ENCODE measurements around the gene DCLK1.

Gene DCLK1

DNA sequence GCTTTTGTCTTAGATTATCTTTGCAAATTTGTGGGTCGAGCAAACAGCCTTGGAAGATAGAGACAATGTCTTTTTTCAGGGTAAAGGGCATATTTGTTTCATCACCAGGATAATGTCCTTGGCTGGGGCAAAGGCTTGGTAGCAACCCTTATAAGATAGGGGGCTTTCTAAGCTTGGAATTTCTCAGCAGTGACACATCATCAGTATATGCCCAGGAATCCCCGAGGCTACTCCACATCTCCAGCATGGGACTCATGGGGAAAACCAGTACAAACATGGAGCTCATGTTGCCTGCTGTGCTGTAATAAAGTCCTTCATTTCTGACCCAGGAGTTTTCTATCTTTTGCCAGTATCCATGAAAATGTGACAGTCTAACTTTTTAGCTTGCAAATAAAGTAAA lies 77.1 kb downstream of the DCLK1 start:
- in situ Hi-C loops (cut with HindIII; ENCODE audit: low sequenced_read_pairs) = no loop called here

DNA sequence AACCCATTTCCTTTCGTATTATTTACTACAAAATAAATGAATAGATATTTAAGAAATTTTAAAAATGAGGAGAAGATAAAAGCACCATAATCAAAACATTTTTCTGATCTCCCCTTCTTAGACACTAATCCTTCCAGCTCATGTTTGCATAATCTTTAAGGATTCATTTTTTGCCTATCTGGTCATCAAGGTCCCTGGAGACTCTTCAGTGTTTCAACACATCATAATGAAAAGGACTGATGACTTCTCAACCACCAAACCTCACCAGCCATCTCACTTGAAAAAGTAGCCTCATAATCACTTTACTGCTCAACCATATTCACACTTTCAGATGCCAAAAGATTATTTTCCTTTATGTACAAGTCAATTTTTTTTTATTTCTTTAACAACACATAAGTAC lies 80.1 kb downstream of the DCLK1 start:
- in situ Hi-C loops (cut with HindIII; ENCODE audit: low sequenced_read_pairs) = no loop called here

DNA sequence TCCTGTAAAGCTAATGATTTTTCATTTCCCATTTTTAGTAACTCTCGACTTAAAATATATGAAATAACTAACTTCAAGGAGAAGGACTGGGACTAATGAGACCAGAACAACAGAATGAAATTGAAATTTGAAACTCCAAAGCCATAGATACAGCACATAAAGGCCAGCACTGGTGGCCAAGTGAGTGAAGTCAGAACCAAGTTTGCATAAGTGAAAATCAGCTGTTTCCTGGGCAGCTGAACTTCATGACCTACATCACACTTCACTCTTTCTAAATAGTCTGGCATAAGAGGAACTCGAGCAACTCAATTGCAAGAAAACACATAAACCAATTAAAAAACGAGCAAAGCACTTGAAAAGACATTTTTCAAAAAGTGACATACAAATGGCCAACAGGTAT lies 84.5 kb downstream of the DCLK1 start:
- in situ Hi-C loops (cut with HindIII; ENCODE audit: low sequenced_read_pairs) = no loop called here

DNA sequence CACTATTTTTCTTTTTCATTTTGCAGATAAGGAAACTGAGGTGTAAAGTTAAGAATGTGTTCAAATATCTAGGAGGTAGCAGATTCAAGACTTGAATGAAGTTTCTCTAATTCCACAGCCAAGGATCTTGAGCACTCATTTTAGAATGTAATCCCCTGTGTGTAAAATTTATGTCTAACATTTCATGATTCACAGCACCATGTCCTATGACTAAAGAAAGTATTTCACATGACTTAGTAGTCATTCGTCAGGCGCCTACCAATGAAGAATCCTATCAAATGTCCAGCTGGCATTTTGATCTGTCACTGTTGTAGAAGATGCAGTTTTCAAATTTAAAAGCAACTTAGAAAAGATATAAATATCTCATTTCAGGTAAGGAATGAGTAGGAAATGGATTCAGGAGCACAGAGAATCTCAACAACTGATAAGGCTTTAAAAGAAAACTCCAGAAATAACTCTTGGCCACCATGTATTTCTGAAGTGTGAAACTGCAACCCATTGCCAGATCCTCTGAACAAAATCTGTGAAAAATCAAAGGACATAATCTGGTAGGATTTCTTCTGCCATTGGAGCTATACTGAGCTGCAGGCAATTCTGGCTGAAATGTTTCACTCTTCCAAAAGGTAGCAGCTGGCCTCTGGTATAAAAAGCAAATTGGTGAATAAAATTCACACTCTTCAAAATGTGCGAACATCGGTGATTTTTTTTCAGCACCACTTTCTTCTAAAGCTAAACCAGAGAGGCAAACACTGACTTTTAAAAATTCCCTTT lies 92.2 kb downstream of the DCLK1 start:
- in situ Hi-C loops (cut with HindIII; ENCODE audit: low sequenced_read_pairs) = no loop called here

DNA sequence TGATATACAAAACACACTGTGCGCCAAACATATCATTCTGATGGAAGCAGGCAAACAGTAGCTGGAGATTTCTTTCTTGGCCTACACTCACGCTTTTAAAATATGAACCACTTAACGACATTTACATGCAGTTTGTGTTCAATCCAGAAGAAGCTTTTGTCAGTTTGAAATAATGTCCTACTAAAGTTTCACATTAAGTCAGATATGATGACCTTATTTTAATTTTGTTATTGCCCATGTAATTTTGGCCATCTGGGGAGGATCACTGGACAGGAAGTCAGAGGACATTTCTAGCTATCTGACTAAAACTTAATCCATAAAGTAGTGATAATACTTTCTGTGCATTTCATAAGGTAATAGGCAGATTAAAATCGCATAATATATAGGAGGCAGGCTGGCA lies 98.1 kb downstream of the DCLK1 start:
- in situ Hi-C loops (cut with HindIII; ENCODE audit: low sequenced_read_pairs) = no loop called here

DNA sequence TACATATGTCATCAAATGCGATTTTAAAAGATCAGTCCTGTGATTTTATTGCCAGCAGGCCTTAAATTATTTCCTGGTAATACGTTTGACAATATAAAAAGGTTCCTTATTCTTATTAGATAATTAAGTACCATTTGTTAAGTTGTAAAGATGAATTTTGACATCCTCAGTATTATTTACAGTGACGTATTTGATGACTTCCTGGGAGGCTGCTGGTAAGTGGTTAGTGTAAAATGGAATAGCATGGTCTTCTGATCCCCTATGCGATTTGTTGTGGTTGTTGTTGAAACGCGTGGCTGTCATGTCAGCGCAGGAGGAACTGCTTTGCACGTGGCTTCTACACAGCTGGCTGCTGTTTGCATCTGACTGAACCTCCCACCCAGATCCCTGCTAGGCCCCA lies 99.7 kb downstream of the DCLK1 start:
- in situ Hi-C loops (cut with HindIII; ENCODE audit: low sequenced_read_pairs) = no loop called here

DNA sequence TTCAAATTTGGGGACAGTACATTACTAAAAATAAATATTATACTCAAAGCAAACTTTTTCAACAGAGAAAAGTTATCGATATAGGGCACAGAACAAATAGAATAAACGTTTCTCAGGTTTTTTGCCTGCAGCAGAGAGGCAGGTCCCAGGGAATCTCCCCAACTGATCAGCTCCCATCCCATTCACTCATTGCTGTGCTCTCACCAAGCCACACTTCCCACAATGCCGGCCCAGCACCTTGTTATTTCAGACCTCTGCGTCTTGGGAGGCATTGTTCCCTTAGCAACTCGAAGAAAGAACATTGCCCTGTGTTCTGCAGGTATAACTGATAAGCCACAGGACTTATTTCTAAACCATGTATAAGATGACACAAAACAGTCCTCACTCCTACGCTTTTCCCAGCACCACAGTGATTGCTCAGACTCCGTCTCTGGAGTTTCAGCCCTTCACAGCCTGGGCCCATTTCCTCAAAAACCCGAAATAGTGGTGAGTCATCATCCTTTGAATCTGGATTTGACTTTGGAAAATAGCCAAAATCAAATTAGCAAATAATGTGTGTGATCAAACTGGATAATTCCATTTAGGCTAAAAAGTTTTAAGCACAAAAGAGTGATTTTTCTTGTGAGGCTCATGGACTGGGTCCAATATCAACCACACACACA lies 100.4 kb downstream of the DCLK1 start:
- in situ Hi-C loops (cut with HindIII; ENCODE audit: low sequenced_read_pairs) = no loop called here

DNA sequence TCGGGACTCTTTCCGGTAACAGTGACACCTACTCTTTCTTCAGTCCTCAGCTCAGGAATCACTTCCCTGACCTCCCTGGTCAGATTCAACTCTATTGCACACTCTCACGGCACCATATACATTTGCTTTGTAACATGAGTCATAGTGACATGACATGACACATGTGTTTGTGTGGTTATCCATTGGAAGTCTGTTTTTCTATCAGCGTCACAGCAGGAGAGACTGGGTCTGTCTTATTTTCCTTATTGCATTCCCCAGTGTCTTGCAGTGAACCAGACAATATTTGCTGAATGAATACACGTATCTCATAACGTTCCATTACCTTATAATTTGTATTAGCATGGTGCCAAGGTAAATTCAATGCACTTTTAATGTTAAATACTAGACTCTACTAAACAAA lies 102.0 kb downstream of the DCLK1 start:
- in situ Hi-C loops (cut with HindIII; ENCODE audit: low sequenced_read_pairs) = no loop called here

DNA sequence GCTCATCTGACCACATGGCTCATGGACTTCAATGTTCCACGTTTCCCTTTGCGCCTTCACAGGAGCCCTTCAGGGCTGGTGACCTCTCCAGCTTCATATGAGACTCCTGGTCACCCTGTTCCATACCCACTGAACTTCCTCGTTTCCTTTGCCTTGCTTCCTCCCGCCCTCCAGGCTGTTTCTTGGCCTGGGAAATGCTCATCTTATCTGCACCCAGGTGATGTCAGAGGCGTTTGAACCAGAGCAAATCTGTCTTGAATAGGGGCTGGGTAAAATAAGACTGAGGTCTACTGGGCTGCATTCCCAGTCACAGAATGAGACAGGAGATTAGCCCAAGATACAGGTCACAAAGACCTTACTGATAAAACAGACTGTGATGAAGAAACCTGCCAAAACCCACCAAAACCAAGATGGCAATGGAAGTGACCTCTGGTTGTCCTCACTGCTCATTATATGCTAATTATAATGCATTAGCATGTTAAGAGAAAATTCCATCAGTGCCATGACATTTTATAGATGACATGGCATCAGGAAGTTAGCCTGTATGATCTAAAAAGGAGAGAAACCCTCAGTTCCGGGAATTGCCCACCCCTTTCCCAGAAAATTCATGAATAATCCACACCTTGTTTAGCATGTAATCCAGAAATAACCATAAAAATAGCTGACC lies 102.7 kb downstream of the DCLK1 start:
- in situ Hi-C loops (cut with HindIII; ENCODE audit: low sequenced_read_pairs) = no loop called here

DNA sequence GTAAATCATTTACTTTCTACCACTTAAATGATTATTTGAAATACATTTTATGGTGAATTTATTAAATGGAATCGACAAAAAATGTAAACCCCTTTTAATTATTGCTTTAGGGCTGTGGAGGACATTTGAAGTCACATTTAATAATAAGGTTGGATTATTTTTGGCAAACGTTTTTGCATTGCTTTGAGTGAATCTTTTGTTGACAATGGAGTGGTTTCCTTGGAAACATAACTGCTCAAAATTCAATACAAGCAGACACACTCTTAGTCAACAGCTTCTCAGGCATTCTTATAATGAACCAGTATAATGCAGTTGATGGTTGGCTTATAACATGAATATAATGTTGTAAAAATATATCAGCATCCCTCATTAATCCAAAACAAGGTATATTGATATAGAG lies 104.7 kb downstream of the DCLK1 start:
- in situ Hi-C loops (cut with HindIII; ENCODE audit: low sequenced_read_pairs) = no loop called here

DNA sequence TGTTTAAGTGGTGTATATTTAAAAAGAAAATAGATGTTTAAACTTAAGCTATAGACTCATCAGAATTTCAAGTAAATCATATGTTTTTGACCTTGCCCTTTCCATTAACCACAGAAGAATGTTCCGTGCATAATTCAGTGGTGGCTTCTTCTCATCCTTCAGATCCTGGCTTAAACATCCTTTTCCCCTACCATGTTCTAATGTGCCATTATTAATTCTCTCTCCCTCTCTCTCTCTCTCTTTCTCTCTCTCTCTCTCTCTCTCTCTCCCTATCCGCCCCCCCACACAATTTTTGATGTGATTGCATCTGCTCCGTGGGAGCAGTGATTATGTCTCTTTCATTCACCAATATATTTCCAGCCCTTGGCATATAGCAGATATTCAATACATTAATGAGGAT lies 116.4 kb downstream of the DCLK1 start:
- in situ Hi-C loops (cut with HindIII; ENCODE audit: low sequenced_read_pairs) = no loop called here

DNA sequence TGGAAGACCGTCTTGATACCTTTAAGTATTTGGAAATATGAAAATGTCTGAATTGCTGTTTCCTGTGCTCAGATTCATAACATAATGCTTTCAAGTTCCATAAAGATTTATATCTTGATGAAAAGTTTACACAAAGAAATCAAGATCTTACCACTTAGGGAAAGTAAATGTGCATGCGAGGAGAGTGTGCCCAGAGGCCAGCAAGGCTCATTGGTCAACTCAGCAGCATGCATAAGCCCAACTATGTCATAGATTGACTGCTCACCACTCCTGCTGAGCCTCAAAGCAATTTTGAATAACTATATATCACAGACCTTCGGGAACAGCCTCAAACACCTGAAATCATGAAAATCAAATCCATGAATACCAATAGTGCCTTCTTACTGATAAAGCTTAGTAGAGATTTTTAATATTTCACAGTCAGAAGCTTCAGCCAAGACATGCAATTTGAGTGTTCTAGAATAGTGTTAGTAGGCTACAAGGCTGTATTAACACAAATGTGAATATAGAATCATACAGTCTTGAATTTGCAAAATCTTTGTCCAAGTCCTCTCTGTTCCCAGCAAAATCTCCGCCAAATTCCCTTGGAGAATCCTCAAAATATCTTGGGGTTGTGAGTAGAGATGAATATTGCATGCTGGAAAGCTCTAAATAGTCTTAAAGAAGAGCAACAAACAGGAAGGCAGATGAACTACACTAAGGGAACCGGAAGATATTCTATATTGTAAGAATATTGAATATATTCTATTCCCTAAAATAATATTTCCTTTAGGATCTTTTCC lies 124.1 kb downstream of the DCLK1 start:
- in situ Hi-C loops (cut with HindIII; ENCODE audit: low sequenced_read_pairs) = no loop called here

DNA sequence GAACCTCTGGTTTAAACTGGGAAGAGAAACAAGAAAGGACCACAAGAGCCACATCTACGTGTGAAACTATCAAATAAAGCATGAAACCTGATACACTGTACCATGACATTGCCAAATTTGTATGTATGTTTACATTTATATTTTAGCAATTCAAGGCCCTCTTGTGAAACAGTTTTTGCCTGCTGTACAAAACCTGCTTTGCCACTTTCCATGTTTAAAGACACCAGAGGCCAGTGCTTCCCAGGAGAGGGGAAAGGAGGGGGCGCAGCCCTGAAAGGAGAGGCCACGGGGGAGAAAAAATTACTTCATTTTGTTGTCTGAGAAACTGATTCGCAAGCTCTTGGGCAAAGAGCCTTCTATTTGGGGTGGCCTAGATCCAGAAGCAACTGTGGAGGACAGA lies 124.8 kb downstream of the DCLK1 start:
- in situ Hi-C loops (cut with HindIII; ENCODE audit: low sequenced_read_pairs) = no loop called here

DNA sequence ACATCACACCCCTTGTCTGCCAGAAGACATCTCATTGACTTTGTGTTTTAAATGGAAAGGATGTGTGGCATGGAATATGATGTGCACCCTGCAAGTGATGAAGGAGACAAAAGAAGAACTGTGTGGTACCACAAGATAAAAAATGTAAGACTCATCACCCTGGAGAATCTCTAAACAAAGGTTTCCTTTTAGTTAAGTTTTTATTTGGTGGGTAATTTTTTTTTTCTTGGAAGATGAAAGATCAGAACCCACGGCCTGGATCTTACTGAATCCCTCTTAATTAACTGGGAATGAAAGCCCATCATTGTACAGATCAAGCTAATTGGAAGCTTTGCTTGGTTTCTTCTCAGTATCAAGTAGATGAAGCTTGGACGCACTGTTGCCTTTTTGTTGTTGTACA lies 129.6 kb downstream of the DCLK1 start:
- in situ Hi-C loops (cut with HindIII; ENCODE audit: low sequenced_read_pairs) = no loop called here

DNA sequence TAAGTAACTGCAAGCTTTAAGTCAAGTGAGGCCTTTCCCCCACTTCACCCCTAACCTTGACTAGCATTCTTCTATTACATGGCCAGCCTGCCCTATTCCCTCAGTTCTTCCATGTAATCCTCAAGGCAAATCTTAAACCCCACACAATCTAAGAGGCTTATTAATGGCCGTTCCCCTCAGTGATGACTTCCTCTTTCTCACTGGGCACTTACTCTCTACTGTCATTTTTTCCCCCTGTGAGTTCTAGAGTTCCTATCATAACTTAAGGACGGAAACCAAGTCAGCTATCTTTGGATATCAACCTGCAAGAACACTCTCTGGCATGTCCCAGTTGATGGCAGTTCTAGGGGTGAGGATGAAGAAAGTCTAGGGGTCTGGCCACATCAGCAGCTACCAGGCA lies 131.2 kb downstream of the DCLK1 start:
- in situ Hi-C loops (cut with HindIII; ENCODE audit: low sequenced_read_pairs) = no loop called here

DNA sequence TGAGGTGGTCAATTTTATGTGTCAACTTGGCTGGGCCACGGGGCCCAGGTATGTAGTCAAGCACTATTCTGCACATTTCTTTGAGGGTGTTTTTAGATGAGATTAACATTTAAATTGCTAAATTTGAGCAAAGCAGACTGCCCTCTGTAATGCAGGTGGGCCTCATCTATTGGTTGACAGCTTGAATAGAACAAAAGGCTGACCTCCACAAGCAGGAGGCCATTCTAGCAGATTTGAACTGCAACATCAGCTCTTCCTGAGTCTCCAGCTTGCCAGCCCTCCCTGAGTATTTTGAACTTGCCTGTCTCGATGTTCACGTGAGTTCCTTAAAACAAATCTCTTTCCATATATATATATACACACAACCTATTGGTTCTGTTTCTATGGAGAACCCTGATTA lies 134.8 kb downstream of the DCLK1 start:
- in situ Hi-C loops (cut with HindIII; ENCODE audit: low sequenced_read_pairs) = loop anchor here (25.0 kb wide), 2 partner anchors 416 to 741 kb away; no protein-coding TSS in a partner anchor

DNA sequence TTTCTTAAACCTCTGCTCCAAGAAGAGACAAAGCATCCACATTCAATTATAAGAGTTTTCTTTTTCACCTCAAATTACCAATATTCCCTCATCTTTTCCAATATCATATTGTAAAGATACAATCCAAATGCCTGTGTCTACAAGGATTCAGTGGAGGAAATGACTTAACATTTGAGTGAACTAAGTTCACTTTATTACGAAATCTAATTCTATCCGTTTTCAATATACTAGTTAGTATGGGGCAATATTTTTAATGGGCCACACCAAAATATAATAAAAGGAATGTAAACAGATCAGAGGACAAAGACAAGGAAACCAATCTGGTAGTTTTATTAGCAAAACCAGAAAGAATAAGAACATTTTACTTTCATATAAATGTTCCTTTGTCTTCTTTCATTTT lies 136.0 kb downstream of the DCLK1 start:
- in situ Hi-C loops (cut with HindIII; ENCODE audit: low sequenced_read_pairs) = loop anchor here (25.0 kb wide), 2 partner anchors 417 to 742 kb away; no protein-coding TSS in a partner anchor

DNA sequence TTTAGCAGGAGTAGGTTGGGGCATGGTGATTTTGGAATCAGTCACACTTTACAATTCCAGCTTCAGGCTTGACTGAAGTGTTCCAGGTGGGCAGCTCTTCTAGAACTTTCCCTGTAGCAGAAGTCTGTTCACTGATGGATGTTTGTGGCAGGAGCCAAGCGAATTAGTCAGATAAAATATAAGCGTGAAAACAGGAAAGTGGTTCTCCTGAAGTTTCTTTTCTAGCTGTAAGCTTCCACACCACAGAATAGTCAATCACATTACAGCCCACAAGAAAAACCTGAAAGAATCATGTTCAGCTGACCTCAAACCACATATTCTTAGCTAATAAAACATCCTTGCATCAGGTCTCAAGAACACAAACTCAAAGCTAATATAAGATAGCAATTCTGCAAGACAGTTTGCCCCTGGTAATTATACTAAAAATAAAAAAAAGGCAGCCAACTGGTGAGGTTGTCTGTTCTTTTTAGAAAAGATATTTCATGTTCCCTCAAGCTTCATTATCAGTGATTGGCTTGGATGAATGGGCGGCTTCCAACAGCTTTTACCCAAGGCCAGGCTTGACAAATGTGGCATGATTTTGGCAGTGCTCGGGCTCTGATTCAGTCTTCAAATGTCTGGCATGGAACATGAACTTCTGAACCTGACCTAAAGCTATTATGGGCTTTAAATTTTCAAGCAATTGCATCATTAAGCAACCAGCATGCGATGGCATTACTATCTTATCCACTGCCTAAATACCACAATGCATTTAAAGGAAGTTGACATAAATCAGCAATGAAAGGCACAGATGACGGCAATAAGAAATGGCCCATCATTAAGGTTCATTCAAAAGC lies 136.8 kb downstream of the DCLK1 start:
- in situ Hi-C loops (cut with HindIII; ENCODE audit: low sequenced_read_pairs) = loop anchor here (25.0 kb wide), 2 partner anchors 418 to 743 kb away; no protein-coding TSS in a partner anchor

DNA sequence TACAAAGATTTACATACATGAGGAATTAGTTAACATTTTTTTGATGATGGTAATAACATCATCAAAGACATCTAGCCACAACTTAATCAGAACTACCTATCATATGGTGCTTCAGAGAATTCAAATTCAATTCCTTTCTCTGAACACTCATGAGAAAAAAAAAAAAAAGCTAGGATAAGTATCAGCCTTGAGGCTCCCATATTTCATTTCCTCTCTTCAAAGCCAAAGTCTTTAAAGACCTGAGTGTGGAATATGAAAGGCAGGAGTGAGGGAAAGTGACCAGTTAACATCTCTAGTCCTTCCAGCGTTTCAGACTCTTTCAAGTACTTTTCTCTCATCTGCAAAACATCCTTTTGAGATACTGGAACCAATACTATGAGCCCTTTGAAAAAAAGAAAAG lies 137.5 kb downstream of the DCLK1 start:
- in situ Hi-C loops (cut with HindIII; ENCODE audit: low sequenced_read_pairs) = loop anchor here (25.0 kb wide), 2 partner anchors 419 to 744 kb away; no protein-coding TSS in a partner anchor

DNA sequence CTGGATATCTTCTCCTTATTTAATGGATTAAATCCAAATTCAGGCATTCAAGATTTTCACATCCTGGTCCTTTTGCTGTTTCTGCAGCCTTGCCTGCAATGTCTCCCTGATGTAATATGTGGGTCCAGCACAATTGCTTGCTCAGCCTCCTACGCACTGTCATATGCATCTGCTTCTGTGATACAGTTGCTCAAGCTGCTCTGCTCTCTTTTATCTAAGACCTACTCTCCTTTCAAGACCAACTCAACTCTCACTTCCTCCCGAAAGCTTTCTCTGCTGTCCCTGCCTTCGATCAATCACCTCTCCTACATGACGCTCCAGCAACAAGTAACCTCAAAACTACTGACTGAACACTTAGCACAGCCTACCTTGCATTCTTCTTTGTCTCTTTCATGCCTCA lies 138.2 kb downstream of the DCLK1 start:
- in situ Hi-C loops (cut with HindIII; ENCODE audit: low sequenced_read_pairs) = loop anchor here (25.0 kb wide), 2 partner anchors 419 to 744 kb away; no protein-coding TSS in a partner anchor

All from endothelial cell of hepatic sinusoid (primary cell).